ENCODE data around the gene CHKA. TPM values are rescaled to one million over a fixed set of nuclear protein-coding genes. Genes with fewer than 3 reads are reported as not detected.

Gene CHKA
- total RNA-seq, 2 experiments from 2014 or later, result 15.8 to 16.7 TPM

DNA sequence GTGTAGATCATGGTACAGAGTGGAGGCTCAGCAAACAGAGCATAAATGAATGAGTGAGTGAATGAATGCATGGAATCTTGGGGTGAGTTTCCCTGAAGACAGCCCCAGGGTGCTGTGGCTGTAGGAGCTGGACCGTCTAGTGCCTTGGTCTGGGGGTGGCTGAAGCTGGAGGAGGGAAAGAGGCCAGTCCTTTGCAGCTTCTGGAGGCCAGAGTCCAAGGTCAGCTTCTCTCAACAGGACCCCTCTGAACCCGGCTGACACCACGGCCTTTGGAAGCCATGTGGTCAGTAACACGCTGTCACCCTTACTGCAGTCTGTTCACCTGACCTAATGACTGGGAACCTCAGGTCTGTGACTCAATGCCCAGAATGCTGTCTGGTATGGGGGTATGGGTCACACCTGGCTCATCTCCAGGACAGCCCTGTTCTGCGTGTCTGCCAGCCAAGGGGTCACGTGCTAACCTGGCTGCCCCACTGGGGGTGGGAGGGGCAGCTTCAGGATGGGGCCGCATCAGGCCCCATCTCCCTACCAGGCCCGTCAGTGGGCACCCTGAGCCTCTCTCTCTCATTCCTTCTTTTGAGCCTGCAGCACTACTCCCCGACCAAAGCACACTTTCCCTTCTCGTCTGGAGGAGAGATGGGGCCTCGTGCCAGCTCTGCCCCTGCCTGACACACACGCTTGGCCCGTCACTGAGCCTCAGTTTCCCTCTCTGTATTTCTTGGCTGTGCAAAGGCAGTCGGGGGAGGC lies 24.1 kb upstream of the CHKA start:
- Mint-ChIP-seq H3K9me3 (no peaks in the 10 kb centered on the region), H3K36me3 (ENCODE audit: low read depth) (no peaks in the 10 kb centered on the region), H3K27ac (no peak overlapping the region), H3K27me3 (no peaks in the 10 kb centered on the region), H3K4me3 (no peak overlapping the region), H3K4me1 (ENCODE audit: low read depth) (peaks cover 13% of the 10 kb centered on the region)
- TF ChIP-seq, protein P1, sequence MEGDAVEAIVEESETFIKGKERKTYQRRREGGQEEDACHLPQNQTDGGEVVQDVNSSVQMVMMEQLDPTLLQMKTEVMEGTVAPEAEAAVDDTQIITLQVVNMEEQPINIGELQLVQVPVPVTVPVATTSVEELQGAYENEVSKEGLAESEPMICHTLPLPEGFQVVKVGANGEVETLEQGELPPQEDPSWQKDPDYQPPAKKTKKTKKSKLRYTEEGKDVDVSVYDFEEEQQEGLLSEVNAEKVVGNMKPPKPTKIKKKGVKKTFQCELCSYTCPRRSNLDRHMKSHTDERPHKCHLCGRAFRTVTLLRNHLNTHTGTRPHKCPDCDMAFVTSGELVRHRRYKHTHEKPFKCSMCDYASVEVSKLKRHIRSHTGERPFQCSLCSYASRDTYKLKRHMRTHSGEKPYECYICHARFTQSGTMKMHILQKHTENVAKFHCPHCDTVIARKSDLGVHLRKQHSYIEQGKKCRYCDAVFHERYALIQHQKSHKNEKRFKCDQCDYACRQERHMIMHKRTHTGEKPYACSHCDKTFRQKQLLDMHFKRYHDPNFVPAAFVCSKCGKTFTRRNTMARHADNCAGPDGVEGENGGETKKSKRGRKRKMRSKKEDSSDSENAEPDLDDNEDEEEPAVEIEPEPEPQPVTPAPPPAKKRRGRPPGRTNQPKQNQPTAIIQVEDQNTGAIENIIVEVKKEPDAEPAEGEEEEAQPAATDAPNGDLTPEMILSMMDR (IDR thresholded peaks at IDR 0.05), result no peak
- ATAC-seq (no peak), DNase-seq (no peak)
- CTCF ChIA-PET, result no interaction called here
- POLR2A ChIA-PET, result no interaction called here
- intact Hi-C loops (cut with micrococcal nuclease), result no loop called here

DNA sequence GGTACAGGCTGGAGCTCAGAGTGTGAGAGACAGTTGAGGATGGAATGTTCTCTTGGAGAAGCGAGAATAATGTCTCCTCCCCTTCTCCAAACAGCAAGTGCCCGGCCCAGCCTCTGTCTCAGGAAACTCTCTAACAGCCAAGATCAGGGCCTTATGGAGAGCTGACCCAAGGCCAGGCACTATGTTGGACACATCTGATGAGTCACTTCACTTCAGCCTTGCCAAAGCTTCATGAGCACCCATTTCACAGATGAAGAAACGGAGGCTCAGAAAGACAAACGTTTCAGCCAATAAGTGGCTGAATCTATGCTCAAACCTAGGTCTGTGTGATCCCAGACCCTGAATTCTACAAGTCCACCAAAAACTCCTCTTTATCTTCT lies 22.1 kb upstream of the CHKA start:
- Mint-ChIP-seq H3K9me3 (no peaks in the 10 kb centered on the region), H3K4me1 (ENCODE audit: low read depth) (peaks cover 13% of the 10 kb centered on the region), H3K4me3 (no peak overlapping the region), H3K27ac (no peak overlapping the region), H3K27me3 (no peaks in the 10 kb centered on the region), H3K36me3 (ENCODE audit: low read depth) (no peaks in the 10 kb centered on the region)
- no peak for DNase-seq
- intact Hi-C loops (cut with micrococcal nuclease), result no loop called here
- POLR2A ChIA-PET, result no interaction called here
- TF ChIP-seq, protein P1 (IDR thresholded peaks at IDR 0.05), result no peak
- ATAC-seq, result no peak
- CTCF ChIA-PET, result no interaction called here

DNA sequence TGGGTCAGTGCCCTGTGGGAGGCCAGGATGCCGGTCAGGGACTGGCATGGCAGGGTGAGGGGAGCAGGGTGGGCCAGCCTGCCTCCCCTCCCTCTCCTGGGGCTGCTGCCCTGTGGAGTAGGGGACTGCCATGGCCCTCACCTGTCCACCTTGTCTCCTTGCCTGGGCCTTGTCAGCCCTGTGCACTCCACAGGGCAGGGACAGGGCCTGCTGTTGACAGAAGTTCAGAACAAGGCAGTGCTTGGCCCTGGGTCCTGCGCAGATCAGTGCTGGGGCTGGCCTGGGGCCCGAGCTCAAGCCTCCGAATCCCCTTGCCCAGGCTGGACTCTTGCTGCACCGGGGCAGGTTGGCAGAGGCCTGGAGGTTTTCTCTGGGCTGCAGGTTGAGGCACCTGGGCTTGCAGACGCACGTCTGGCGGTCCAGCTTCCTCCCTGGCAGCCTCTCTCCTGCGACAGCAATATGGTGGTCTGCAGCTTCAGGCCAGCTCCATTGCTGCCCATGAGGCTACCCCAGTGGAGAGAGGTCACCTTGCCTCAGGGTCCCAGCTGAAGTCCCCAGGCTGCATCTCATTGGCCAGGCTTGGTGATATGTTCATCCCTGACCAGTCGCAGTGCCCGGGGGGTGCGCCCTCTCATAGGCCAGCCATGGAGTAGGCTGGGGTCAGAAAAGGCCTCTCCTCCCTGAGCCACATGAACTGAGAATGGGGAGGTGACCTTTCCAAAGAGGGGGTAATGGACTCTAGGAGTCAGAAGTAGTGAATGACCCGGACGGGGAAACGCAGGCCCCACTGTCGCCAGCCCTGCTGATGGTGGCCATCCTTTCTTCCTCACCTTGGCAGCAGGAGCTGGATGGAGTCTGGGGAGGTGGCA lies 21.5 kb upstream of the CHKA start:
- no peak overlapping the region for H3K4me3 Mint-ChIP-seq
- TF ChIP-seq, protein P1 (IDR thresholded peaks at IDR 0.05), result no peak
- no peaks in the 10 kb centered on the region for H3K36me3 Mint-ChIP-seq (ENCODE audit: low read depth)
- peaks cover 13% of the 10 kb centered on the region for H3K4me1 Mint-ChIP-seq (ENCODE audit: low read depth)
- DNase-seq, result no peak
- ATAC-seq, result peak; percentile 29
- intact Hi-C loops (cut with micrococcal nuclease), result no loop called here
- no peaks in the 10 kb centered on the region for H3K27me3 Mint-ChIP-seq
- no peaks in the 10 kb centered on the region for H3K9me3 Mint-ChIP-seq
- ChIA-PET POLR2A (interaction anchor here (0.6 to 1.6 kb wide), 3 partner anchors 15 to 89 kb away, joined by 3 to 5 read pairs (median 3); partner anchors contain the start of gene CHKA), CTCF (no interaction called here)
- H3K27ac Mint-ChIP-seq, result peak overlapping the region; percentile 83

DNA sequence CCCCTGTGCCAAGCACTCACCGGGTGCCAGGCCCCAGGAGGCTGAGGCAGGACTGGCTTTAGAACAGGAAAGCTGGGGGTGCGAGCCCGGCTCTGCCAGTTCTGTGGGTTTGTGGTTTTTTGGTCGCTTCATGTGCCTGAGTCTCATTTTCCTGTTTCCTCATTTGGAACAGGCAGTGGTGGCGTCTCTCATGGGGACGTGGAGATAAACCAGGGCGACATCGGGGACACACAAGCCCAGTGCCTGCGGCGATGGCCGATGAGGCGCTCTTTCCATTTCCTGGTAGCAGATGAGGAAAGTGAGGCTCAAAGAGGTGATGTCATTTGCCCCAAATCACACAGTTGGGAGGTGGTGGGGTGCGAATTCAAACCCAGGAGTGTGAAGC lies 20.8 kb upstream of the CHKA start:
- CTCF ChIA-PET, result no interaction called here
- Mint-ChIP-seq H3K4me3 (peak overlapping the region; percentile 27), H3K4me1 (ENCODE audit: low read depth) (peaks cover 13% of the 10 kb centered on the region), H3K27ac (peak overlapping the region; percentile 83), H3K36me3 (ENCODE audit: low read depth) (no peaks in the 10 kb centered on the region), H3K9me3 (no peaks in the 10 kb centered on the region), H3K27me3 (no peaks in the 10 kb centered on the region)
- intact Hi-C loops (cut with micrococcal nuclease), result no loop called here
- ATAC-seq (peak; percentile 92), DNase-seq (peak; percentile 87)
- POLR2A ChIA-PET, result interaction anchor here (0.6 to 1.6 kb wide), 3 partner anchors 16 to 89 kb away, joined by 3 to 5 read pairs (median 3); partner anchors contain the start of gene CHKA
- TF ChIP-seq, protein P1 (IDR thresholded peaks at IDR 0.05), result no peak
